Esophagus muscularis mucosa (tissue), 4 donors: ENCODE measurements around the gene ZNF683. TPM values are rescaled to one million over a fixed set of nuclear protein-coding genes. Genes with fewer than 3 reads are reported as not detected.
"Not testable (repeated sequence)": the region's sequence is repeated elsewhere in the genome, so short reads cannot be mapped to it uniquely, and the experiment has no call there.

Source experiments
- DNase-seq: peaks from one replicate; pipeline ENCODE4 v3.0.0-alpha.2; 2017; ENCODE audit errors: extremely low spot score
- H3K27ac ChIP-seq, 4 donors: fragments of 200-600 bp; sonication (generic); replicated peaks in 1 of 4; 1 replicate in 3 of 4; 2 replicates in 1 of 4; pipeline ENCODE4 v1.5.1; 2016 to 2019; ENCODE audit warnings: mild to moderate bottlenecking in 1 of 4
- H3K27me3 ChIP-seq, 4 donors: fragments of 200-600 bp; sonication (generic); one replicate each; pipeline versions ENCODE4 v1.5.1 to v1.6.0; 2016 to 2019
- H3K36me3 ChIP-seq, 4 donors: fragments of 200-600 bp; sonication (generic); one replicate each; pipeline ENCODE4 v1.5.1; 2016 to 2019
- H3K4me1 ChIP-seq, 4 donors: fragments of 200-600 bp; sonication (generic); one replicate each; pipeline ENCODE4 v1.5.1; 2016 to 2019
- H3K4me3 ChIP-seq, 4 donors: fragments of 200-600 bp; sonication (generic); 1 replicate in 2 of 4; 2 replicates in 2 of 4; pipeline ENCODE4 v1.5.1; 2016 to 2019; ENCODE audit warnings: mild to moderate bottlenecking in 4 of 4, moderate library complexity in 1 of 4
- H3K9me3 ChIP-seq, 4 donors: fragments of 200-600 bp; sonication (generic); 1 replicate in 3 of 4; 2 replicates in 1 of 4; pipeline ENCODE4 v1.5.1; 2016 to 2019
- CTCF ChIP-seq, 3 experiments: fragments of 200-600 bp in 2 of 3; fragments of 450-650 bp in 1 of 3; sonication (generic) in 2 of 3; IDR thresholded peaks; one replicate each; pipeline ENCODE4 v1.5.1; 2017 to 2019; ENCODE audit warnings: antibody characterized with exemption in 3 of 3, mild to moderate bottlenecking in 2 of 3, moderate library complexity in 1 of 3
- EP300 ChIP-seq: sonication (generic); formaldehyde crosslinking; IDR thresholded peaks from one replicate; pipeline ENCODE4 v1.6.1; 2017; ENCODE audit warnings: antibody characterized with exemption
- POLR2A ChIP-seq: fragments of 450-650 bp; IDR thresholded peaks from one replicate; pipeline ENCODE4 v1.6.1; 2017; ENCODE audit warnings: antibody characterized with exemption, moderate library complexity, mild to moderate bottlenecking, low read depth
- POLR2AphosphoS5 ChIP-seq, 2 donors: sonication (generic); formaldehyde crosslinking; IDR thresholded peaks; one replicate each; pipeline ENCODE4 v1.6.1; 2017; ENCODE audit warnings: antibody characterized with exemption in 2 of 2
- WGBS: methylation state at CpG from one replicate; pipeline ENCODE4 v1.1.5; 2018; 5-methylcytosine and 5-hydroxymethylcytosine counted together
- intact Hi-C: fragments of 100-400 bp; cut with DNase I; formaldehyde crosslinking; loops from one replicate; pipeline ENCODE4 v1.15.1; 2023
- total RNA-seq, 4 donors: library from RNA; depleted of rRNA; stranded (reverse); fragments of >200 nt; gene quantifications; one replicate each; pipeline versions ENCODE4 v1.1.0 to v1.2.1, GENCODE V29; 2016

ZNF683 gene
- total RNA-seq, 4 donors from 2014 or later, result not detected

GRCh38 chr1:26330276-26330675 lies 42.3 kb downstream of the ZNF683 start:
- Histone ChIP-seq H3K27ac (no peak overlapping the region), H3K9me3 (no peaks in the 10 kb centered on the region), H3K4me3 (no peak overlapping the region), H3K27me3 (peaks cover 0 to 69% (median 17%) of the 10 kb centered on the region in 4 donors), H3K4me1 (peaks cover 0 to under 1% (median 0%) of the 10 kb centered on the region in 4 donors), H3K36me3 (no peaks in the 10 kb centered on the region)
- TF ChIP-seq EP300, result no peak
- no peak for TF ChIP-seq POLR2AphosphoS5 (IDR thresholded peaks at IDR 0.05)
- no peak for TF ChIP-seq POLR2A
- TF ChIP-seq CTCF (IDR thresholded peaks at IDR 0.05), result no peak
- WGBS, result 92% methylated on average over 5 of the region's 5 CpGs
- intact Hi-C loops, result no loop called here
- no peak for DNase-seq

GRCh38 chr1:26329380-26329779 lies 43.2 kb downstream of the ZNF683 start:
- H3K36me3 ChIP-seq, H3K9me3 ChIP-seq, H3K27ac ChIP-seq, H3K4me1 ChIP-seq, intact Hi-C loops, DNase-seq, H3K4me3 ChIP-seq: not testable (repeated sequence)
- H3K27me3 ChIP-seq, result peaks cover 0 to 65% (median 11%) of the 10 kb centered on the region in 4 donors
- WGBS, result 98% methylated on average over 4 of the region's 4 CpGs

- Histone ChIP-seq H3K27me3 (peaks cover 0 to 65% (median 7%) of the 10 kb centered on the region in 4 donors), H3K4me1 (no peaks in the 10 kb centered on the region), H3K4me3 (no peak overlapping the region), H3K27ac (no peak overlapping the region), H3K36me3 (no peaks in the 10 kb centered on the region), H3K9me3 (no peaks in the 10 kb centered on the region)
- 85% methylated on average over 8 of the region's 8 CpGs for WGBS
- no peak for TF ChIP-seq POLR2A
- no peak for TF ChIP-seq POLR2AphosphoS5 (IDR thresholded peaks at IDR 0.05)
- TF ChIP-seq EP300, result no peak
- TF ChIP-seq CTCF (IDR thresholded peaks at IDR 0.05), result no peak
- intact Hi-C loops, result no loop called here
- no peak for DNase-seq
Measured at GRCh38 chr1:26328597-26328996, 44.0 kb downstream of the ZNF683 start.

- TF ChIP-seq EP300, result no peak
- no peak for TF ChIP-seq POLR2A
- TF ChIP-seq CTCF (IDR thresholded peaks at IDR 0.05), result no peak
- no peak for TF ChIP-seq POLR2AphosphoS5 (IDR thresholded peaks at IDR 0.05)
- Histone ChIP-seq H3K27ac (no peak overlapping the region), H3K4me3 (no peak overlapping the region), H3K36me3 (no peaks in the 10 kb centered on the region), H3K9me3 (no peaks in the 10 kb centered on the region), H3K27me3 (peaks cover 0 to 59% (median 3%) of the 10 kb centered on the region in 4 donors), H3K4me1 (no peaks in the 10 kb centered on the region)
- DNase-seq, result no peak
- intact Hi-C loops, result no loop called here
- 82% methylated on average over 6 of the region's 8 CpGs for WGBS
Measured at GRCh38 chr1:26327956-26328362, 44.6 kb downstream of the ZNF683 start.

- no peak overlapping the region for H3K27ac ChIP-seq
- TF ChIP-seq POLR2A, result no peak
- TF ChIP-seq EP300, result no peak
- no peak for TF ChIP-seq POLR2AphosphoS5 (IDR thresholded peaks at IDR 0.05)
- no peak for TF ChIP-seq CTCF (IDR thresholded peaks at IDR 0.05)
- peaks cover 0 to 33% (median 2%) of the 10 kb centered on the region in 4 donors for H3K27me3 ChIP-seq
- no peaks in the 10 kb centered on the region for H3K9me3 ChIP-seq
- intact Hi-C loops, result loop anchor here (5.0 kb wide), 1 partner anchor 152 kb away; the partner anchor contains the start of gene ZNF593OS
- H3K36me3 ChIP-seq, result no peaks in the 10 kb centered on the region
- no peak for DNase-seq
- 88% methylated on average over 3 of the region's 3 CpGs for WGBS
- H3K4me1 ChIP-seq, result peaks cover 3 to 13% (median 9%) of the 10 kb centered on the region in 4 donors
- no peak overlapping the region for H3K4me3 ChIP-seq
Measured at GRCh38 chr1:26324550-26324949, 48.0 kb downstream of the ZNF683 start.
